HEK293T (cell line): Measurements from ENCODE around the gene PDXK.
A peak's percentile ranks its signal among the peaks of the same experiment; 100 is the strongest.
"Not testable (repeated sequence)": the region's sequence is repeated elsewhere in the genome, so short reads cannot be mapped to it uniquely, and the experiment has no call there.

Experiments used
- CTCF ChIA-PET: fragments of 350-600 bp; formaldehyde crosslinking; extraction: SDS; loops from one replicate; lab custom pipeline; 2021; ENCODE audit warnings: antibody characterized with exemption, inconsistent platforms; lab: Yijun Ruan, JAX
- POLR2A ChIA-PET: fragments of 350-600 bp; formaldehyde crosslinking; extraction: SDS; loops from one replicate; lab custom pipeline; 2020; ENCODE audit warnings: antibody characterized with exemption, inconsistent platforms; lab: Yijun Ruan, JAX
- DNase-seq: peaks from one replicate; pipeline ENCODE4 v3.0.0; 2012; ENCODE audit warnings: mixed read lengths; ENCODE audit errors: extremely low spot score
- ARNT ChIP-seq: fragments of 450-650 bp; IDR thresholded peaks from 2 replicates; pipeline ENCODE4 v1.6.1; 2017; ENCODE audit warnings: mild to moderate bottlenecking
- BHLHE40 ChIP-seq: fragments of 450-650 bp; IDR thresholded peaks from 2 replicates; pipeline ENCODE4 v1.6.1; 2016; ENCODE audit warnings: mild to moderate bottlenecking, moderate library complexity, borderline replicate concordance
- CTBP1 ChIP-seq: fragments of 450-650 bp; IDR thresholded peaks from 2 replicates; pipeline ENCODE4 v1.6.1; 2016; ENCODE audit warnings: borderline replicate concordance
- ELF4 ChIP-seq: fragments of 450-650 bp; IDR thresholded peaks from 2 replicates; pipeline ENCODE4 v1.6.1; 2017; ENCODE audit warnings: antibody characterized with exemption
- FOXA1 ChIP-seq: fragments of 450-650 bp; IDR thresholded peaks from 2 replicates; pipeline ENCODE4 v1.6.1; 2016; ENCODE audit warnings: mild to moderate bottlenecking
- FOXK2 ChIP-seq: fragments of 450-650 bp; IDR thresholded peaks from 2 replicates; pipeline ENCODE4 v1.6.1; 2016; ENCODE audit warnings: mild to moderate bottlenecking
- FOXM1 ChIP-seq: fragments of 450-650 bp; IDR thresholded peaks from 2 replicates; pipeline ENCODE4 v1.6.1; 2017; ENCODE audit warnings: mild to moderate bottlenecking, borderline replicate concordance
- HDGF ChIP-seq: fragments of 450-650 bp; IDR thresholded peaks from 2 replicates; pipeline ENCODE4 v1.6.1; 2017; ENCODE audit warnings: antibody characterized with exemption, borderline replicate concordance
- L3MBTL2 ChIP-seq: fragments of 450-650 bp; conservative IDR thresholded peaks from 2 replicates; pipeline ENCODE4 v1.6.1; 2016; ENCODE audit warnings: mild to moderate bottlenecking
- LEF1 ChIP-seq: fragments of 450-650 bp; IDR thresholded peaks from 2 replicates; pipeline ENCODE4 v1.6.1; 2017; ENCODE audit warnings: mild to moderate bottlenecking, borderline replicate concordance
- NFRKB ChIP-seq: fragments of 450-650 bp; IDR thresholded peaks from 2 replicates; pipeline ENCODE4 v1.6.1; 2016; ENCODE audit warnings: mild to moderate bottlenecking, moderate library complexity
- PKNOX1 ChIP-seq: fragments of 450-650 bp; IDR thresholded peaks from 2 replicates; pipeline ENCODE4 v1.6.1; 2016
- SP1 ChIP-seq: fragments of 450-650 bp; IDR thresholded peaks from 2 replicates; pipeline ENCODE4 v1.6.1; 2017
- SUZ12 ChIP-seq: fragments of 450-650 bp; IDR thresholded peaks from 2 replicates; pipeline ENCODE4 v1.6.1; 2016; ENCODE audit warnings: mild to moderate bottlenecking
- TARDBP ChIP-seq: fragments of 450-650 bp; IDR thresholded peaks from 2 replicates; pipeline ENCODE4 v1.6.1; 2016
- ZNF384 ChIP-seq: fragments of 450-650 bp; IDR thresholded peaks from 2 replicates; pipeline ENCODE4 v1.6.1; 2016

Gene PDXK

GRCh38 chr21:43718872-43719747 lies at the start of gene PDXK:
PDXK (plus strand) TSS chr21:43719129; CDS start chr21:43719295, 166 bp downstream.
- DNase-seq, result peak; percentile 95
- TF ChIP-seq ELF4 (no peak), ARNT (0 out of 2 replicates have a peak, but pooled peaks have one; percentile 14), FOXK2 (no peak), FOXM1 (peak; percentile 60; the same call in 1 of the 2 replicates), ZNF384 (no peak), NFRKB (no peak), HDGF (no peak)
- CTCF ChIA-PET, result no interaction called here
- POLR2A ChIA-PET, result interaction anchor here (0.7 to 2.1 kb wide), 5 partner anchors 9 to 71 kb away, joined by 3 to 44 read pairs (median 3); no protein-coding TSS in a partner anchor

- ChIA-PET POLR2A (no interaction called here), CTCF (no interaction called here)
- no peak for DNase-seq
- TF ChIP-seq FOXK2, result no peak
Measured at GRCh38 chr21:43669828-43670605, 48.9 kb upstream of the PDXK start.

GRCh38 chr21:43675871-43676270 lies 43.1 kb upstream of the PDXK start:
- DNase-seq, result no peak
- ChIA-PET POLR2A (no interaction called here), CTCF (no interaction called here)
- TF ChIP-seq TARDBP (no peak), BHLHE40 (no peak), ZNF384 (no peak), FOXA1 (no peak), PKNOX1 (no peak), FOXK2 (no peak), ARNT (no peak), ELF4 (no peak)

- TF ChIP-seq BHLHE40 (no peak), ZNF384 (no peak), CTBP1 (no peak), SUZ12 (no peak), FOXA1 (no peak), ELF4 (no peak), LEF1 (no peak), L3MBTL2 (no peak), PKNOX1 (no peak), NFRKB (no peak), FOXM1 (no peak), TARDBP (no peak), HDGF (no peak), ARNT (no peak), SP1 (no peak)
- ChIA-PET POLR2A (no interaction called here), CTCF (no interaction called here)
- no peak for DNase-seq
Measured at GRCh38 chr21:43676391-43676790, 42.5 kb upstream of the PDXK start.

- DNase-seq, result no peak
- CTCF ChIA-PET, result no interaction called here
- TF ChIP-seq PKNOX1 (no peak), SP1 (no peak), L3MBTL2 (no peak), NFRKB (no peak), FOXA1 (no peak), SUZ12 (no peak), FOXK2 (no peak), ZNF384 (no peak), LEF1 (no peak), ELF4 (no peak), TARDBP (no peak), HDGF (no peak), BHLHE40 (no peak), CTBP1 (no peak)
- POLR2A ChIA-PET, result interaction anchor here (0.6 kb wide), 1 partner anchor 48 kb away, joined by 3 read pairs; no protein-coding TSS in a partner anchor
Measured at GRCh38 chr21:43679951-43680350, 39.0 kb upstream of the PDXK start.

- POLR2A ChIA-PET, result interaction anchor here (0.6 kb wide), 1 partner anchor 48 kb away, joined by 3 read pairs; no protein-coding TSS in a partner anchor
- DNase-seq, CTCF ChIA-PET: not testable (repeated sequence)
Measured at GRCh38 chr21:43680421-43680820, 38.5 kb upstream of the PDXK start.
